ENCODE measurements around the gene LAMC2.

DNA sequence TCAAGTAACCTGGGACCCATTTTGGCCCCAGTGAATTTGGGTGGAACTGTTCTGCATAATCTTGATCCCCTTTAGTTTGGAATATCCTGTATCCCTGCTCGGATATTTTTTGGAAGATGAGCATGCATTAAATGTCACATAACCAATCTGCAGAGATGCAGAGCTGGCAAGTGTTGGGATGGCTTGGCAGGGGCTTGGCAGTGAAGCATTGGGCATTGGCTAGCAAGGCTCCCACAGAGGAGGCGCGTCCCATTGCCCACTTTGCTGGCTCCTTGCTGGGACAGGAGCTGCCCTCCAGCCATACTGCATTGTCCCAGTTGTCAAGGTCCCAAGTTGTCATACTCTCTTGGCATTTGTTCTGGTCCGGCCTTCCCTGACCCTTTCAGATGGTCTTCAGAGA, 29.9 kb downstream of the LAMC2 start:
- no peak for TF ChIP-seq CTCF (IDR thresholded peaks at IDR 0.05)
- no peak for TF ChIP-seq POLR2A (IDR thresholded peaks at IDR 0.05)

Data from testis (tissue), 2 donors.